H1 (cell line): Measurements from ENCODE around the gene FANCL. TPM values are rescaled to one million over a fixed set of nuclear protein-coding genes. Genes with fewer than 3 reads are reported as not detected.

Source experiments
- ATF3 ChIP-seq: IDR thresholded peaks from 2 replicates; pipeline ENCODE4 v1.6.1; 2011; ENCODE audit warnings: low read depth, mild to moderate bottlenecking, low read length; ENCODE audit not compliant: insufficient read depth
- CEBPB ChIP-seq: IDR thresholded peaks from 2 replicates; pipeline ENCODE4 v1.6.1; 2012; ENCODE audit warnings: low read depth, low read length
- EGR1 ChIP-seq: IDR thresholded peaks from 2 replicates; pipeline ENCODE4 v1.6.1; 2011; ENCODE audit warnings: low read depth, low read length, borderline replicate concordance
- PHF8 ChIP-seq: fragments of 200-600 bp; sonication (generic); conservative IDR thresholded peaks from 2 replicates; pipeline ENCODE4 v1.7.1; 2012; ENCODE audit warnings: low read depth, mild to moderate bottlenecking, inconsistent platforms, low read length, moderate library complexity
- TEAD4 ChIP-seq: IDR thresholded peaks from 2 replicates; pipeline ENCODE4 v1.6.1; 2012; ENCODE audit warnings: low read depth, low read length, inconsistent platforms, mixed read lengths
- YY1 ChIP-seq: IDR thresholded peaks from 2 replicates; pipeline ENCODE4 v1.6.1; 2011; ENCODE audit warnings: low read depth, mild to moderate bottlenecking, low read length
- polyA plus RNA-seq, 7 experiments: library from polyadenylated mRNA; depleted of rRNA in 3 of 7; stranded (reverse) in 5 of 7; unstranded in 2 of 7; fragments of >200 nt in 5 of 7; fragments of 200-250 nt in 2 of 7; gene quantifications; 1 replicate in 5 of 7; 2 replicates in 1 of 7; 4 replicates in 1 of 7; pipeline versions ENCODE4 v1.2.1 to v1.2.3, GENCODE V29; 2011 to 2013; ENCODE audit warnings: missing spikeins in 2 of 7, mixed read lengths in 2 of 7
- total RNA-seq: library from RNA; stranded (reverse); fragmentation: NEBNext Ultra II Directional; extraction: Animal tissue kit (Norgen Biotek cat#: 25700); gene quantifications from 2 replicates; pipeline ENCODE4 v1.2.1, GENCODE V29; 2021
- TF ChIP-seq, protein P1 (sequence below): fragments of 300-600 bp; sonication (generic); IDR thresholded peaks from 2 replicates; pipeline ENCODE4 v1.7.1; 2012; ENCODE audit warnings: low read length, moderate library complexity, mild to moderate bottlenecking, inconsistent platforms; ENCODE audit not compliant: insufficient replicate concordance

Gene FANCL
- total and polyA plus RNA-seq, 2 of the 8 experiments (the other 6 are each of a cell fraction or from before 2014, with no cell fraction given), result 38.7 to 55.9 TPM

- TF ChIP-seq, protein P1, sequence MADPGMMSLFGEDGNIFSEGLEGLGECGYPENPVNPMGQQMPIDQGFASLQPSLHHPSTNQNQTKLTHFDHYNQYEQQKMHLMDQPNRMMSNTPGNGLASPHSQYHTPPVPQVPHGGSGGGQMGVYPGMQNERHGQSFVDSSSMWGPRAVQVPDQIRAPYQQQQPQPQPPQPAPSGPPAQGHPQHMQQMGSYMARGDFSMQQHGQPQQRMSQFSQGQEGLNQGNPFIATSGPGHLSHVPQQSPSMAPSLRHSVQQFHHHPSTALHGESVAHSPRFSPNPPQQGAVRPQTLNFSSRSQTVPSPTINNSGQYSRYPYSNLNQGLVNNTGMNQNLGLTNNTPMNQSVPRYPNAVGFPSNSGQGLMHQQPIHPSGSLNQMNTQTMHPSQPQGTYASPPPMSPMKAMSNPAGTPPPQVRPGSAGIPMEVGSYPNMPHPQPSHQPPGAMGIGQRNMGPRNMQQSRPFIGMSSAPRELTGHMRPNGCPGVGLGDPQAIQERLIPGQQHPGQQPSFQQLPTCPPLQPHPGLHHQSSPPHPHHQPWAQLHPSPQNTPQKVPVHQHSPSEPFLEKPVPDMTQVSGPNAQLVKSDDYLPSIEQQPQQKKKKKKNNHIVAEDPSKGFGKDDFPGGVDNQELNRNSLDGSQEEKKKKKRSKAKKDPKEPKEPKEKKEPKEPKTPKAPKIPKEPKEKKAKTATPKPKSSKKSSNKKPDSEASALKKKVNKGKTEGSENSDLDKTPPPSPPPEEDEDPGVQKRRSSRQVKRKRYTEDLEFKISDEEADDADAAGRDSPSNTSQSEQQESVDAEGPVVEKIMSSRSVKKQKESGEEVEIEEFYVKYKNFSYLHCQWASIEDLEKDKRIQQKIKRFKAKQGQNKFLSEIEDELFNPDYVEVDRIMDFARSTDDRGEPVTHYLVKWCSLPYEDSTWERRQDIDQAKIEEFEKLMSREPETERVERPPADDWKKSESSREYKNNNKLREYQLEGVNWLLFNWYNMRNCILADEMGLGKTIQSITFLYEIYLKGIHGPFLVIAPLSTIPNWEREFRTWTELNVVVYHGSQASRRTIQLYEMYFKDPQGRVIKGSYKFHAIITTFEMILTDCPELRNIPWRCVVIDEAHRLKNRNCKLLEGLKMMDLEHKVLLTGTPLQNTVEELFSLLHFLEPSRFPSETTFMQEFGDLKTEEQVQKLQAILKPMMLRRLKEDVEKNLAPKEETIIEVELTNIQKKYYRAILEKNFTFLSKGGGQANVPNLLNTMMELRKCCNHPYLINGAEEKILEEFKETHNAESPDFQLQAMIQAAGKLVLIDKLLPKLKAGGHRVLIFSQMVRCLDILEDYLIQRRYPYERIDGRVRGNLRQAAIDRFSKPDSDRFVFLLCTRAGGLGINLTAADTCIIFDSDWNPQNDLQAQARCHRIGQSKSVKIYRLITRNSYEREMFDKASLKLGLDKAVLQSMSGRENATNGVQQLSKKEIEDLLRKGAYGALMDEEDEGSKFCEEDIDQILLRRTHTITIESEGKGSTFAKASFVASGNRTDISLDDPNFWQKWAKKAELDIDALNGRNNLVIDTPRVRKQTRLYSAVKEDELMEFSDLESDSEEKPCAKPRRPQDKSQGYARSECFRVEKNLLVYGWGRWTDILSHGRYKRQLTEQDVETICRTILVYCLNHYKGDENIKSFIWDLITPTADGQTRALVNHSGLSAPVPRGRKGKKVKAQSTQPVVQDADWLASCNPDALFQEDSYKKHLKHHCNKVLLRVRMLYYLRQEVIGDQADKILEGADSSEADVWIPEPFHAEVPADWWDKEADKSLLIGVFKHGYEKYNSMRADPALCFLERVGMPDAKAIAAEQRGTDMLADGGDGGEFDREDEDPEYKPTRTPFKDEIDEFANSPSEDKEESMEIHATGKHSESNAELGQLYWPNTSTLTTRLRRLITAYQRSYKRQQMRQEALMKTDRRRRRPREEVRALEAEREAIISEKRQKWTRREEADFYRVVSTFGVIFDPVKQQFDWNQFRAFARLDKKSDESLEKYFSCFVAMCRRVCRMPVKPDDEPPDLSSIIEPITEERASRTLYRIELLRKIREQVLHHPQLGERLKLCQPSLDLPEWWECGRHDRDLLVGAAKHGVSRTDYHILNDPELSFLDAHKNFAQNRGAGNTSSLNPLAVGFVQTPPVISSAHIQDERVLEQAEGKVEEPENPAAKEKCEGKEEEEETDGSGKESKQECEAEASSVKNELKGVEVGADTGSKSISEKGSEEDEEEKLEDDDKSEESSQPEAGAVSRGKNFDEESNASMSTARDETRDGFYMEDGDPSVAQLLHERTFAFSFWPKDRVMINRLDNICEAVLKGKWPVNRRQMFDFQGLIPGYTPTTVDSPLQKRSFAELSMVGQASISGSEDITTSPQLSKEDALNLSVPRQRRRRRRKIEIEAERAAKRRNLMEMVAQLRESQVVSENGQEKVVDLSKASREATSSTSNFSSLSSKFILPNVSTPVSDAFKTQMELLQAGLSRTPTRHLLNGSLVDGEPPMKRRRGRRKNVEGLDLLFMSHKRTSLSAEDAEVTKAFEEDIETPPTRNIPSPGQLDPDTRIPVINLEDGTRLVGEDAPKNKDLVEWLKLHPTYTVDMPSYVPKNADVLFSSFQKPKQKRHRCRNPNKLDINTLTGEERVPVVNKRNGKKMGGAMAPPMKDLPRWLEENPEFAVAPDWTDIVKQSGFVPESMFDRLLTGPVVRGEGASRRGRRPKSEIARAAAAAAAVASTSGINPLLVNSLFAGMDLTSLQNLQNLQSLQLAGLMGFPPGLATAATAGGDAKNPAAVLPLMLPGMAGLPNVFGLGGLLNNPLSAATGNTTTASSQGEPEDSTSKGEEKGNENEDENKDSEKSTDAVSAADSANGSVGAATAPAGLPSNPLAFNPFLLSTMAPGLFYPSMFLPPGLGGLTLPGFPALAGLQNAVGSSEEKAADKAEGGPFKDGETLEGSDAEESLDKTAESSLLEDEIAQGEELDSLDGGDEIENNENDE, result no peak
- TF ChIP-seq CEBPB (no peak), ATF3 (no peak), PHF8 (no peak), YY1 (no peak), EGR1 (no peak), TEAD4 (no peak)
These were observed 20.1 kb upstream of the FANCL start (continued) for GRCh38 chr2:58261209-58261608.
